Subcutaneous abdominal adipose tissue (tissue), 5 donors: Measurements from ENCODE around the gene HOXC12.

Experiments
- H3K27ac ChIP-seq: one replicate; pipeline ENCODE4 v1.7.0; 2013; ENCODE audit warnings: low read depth, mild to moderate bottlenecking, inconsistent platforms, low read length, moderate library complexity
- H3K27me3 ChIP-seq, 5 donors: one replicate each; pipeline ENCODE4 v1.7.0; 2013; ENCODE audit warnings: low read length in 5 of 5, inconsistent platforms in 1 of 5; ENCODE audit not compliant: control insufficient read depth in 5 of 5, insufficient read depth in 4 of 5
- H3K36me3 ChIP-seq, 5 donors: one replicate each; pipeline ENCODE4 v1.7.0; 2013; ENCODE audit warnings: low read length in 5 of 5; ENCODE audit not compliant: control insufficient read depth in 5 of 5, insufficient read depth in 5 of 5
- H3K4me1 ChIP-seq, 5 donors: one replicate each; pipeline ENCODE4 v1.7.0; 2013; ENCODE audit warnings: low read length in 5 of 5, mild to moderate bottlenecking in 3 of 5, moderate library complexity in 1 of 5; ENCODE audit not compliant: control insufficient read depth in 5 of 5, insufficient read depth in 5 of 5
- H3K4me3 ChIP-seq, 5 donors: one replicate each; pipeline ENCODE4 v1.7.0; 2013; ENCODE audit warnings: low read length in 5 of 5, low read depth in 1 of 5
- H3K9ac ChIP-seq, 5 donors: one replicate each; pipeline ENCODE4 v1.7.0; 2013; ENCODE audit warnings: low read length in 5 of 5, mild to moderate bottlenecking in 4 of 5, moderate library complexity in 3 of 5
- H3K9me3 ChIP-seq, 5 donors: one replicate each; pipeline ENCODE4 v1.7.0; 2013; ENCODE audit warnings: low read length in 5 of 5; ENCODE audit not compliant: control insufficient read depth in 5 of 5
- donor health status: healthy.
- donor health status: healthy.
- donor health status: healthy.
- donor health status: healthy.
- donor health status: healthy.

Gene HOXC12

GRCh38 chr12:53984901-53985691 lies 30.4 kb downstream of the HOXC12 start, which contains the start of gene HOXC10:
Gene HOXC10, plus strand, starts transcription at chr12:53985146. Its CDS starts 114 bp downstream, at chr12:53985260.
- Histone ChIP-seq H3K27me3 (peaks cover 0 to 65% (median 40%) of the 10 kb centered on the region in 5 donors), H3K9ac (peak within 1 kb of the TSS in 4 of 5 donors; percentile 56 to 79 (median 68)), H3K4me1 (peaks cover 7 to 57% (median 46%) of the 10 kb centered on the region in 5 donors), H3K9me3 (no peaks in the 10 kb centered on the region), H3K36me3 (no peaks in the 10 kb centered on the region), H3K27ac (peak within 1 kb of the TSS; percentile 78), H3K4me3 (peak within 1 kb of the TSS; percentile 57 to 74 (median 71))

GRCh38 chr12:53985692-53985993 lies 30.9 kb downstream of the HOXC12 start:
- H3K36me3 ChIP-seq = no peaks in the 10 kb centered on the region
- peak overlapping the region in 4 of 5 donors; percentile 56 to 79 (median 68) for H3K9ac ChIP-seq
- peak overlapping the region; percentile 78 for H3K27ac ChIP-seq
- H3K9me3 ChIP-seq = no peaks in the 10 kb centered on the region
- peak overlapping the region; percentile 57 to 74 (median 71) for H3K4me3 ChIP-seq
- peaks cover 7 to 61% (median 50%) of the 10 kb centered on the region in 5 donors for H3K4me1 ChIP-seq
- peaks cover 0 to 65% (median 42%) of the 10 kb centered on the region in 5 donors for H3K27me3 ChIP-seq

- Histone ChIP-seq H3K9me3 (no peaks in the 10 kb centered on the region), H3K27ac (peak overlapping the region; percentile 78), H3K4me3 (peak overlapping the region; percentile 62 to 76 (median 71)), H3K36me3 (no peaks in the 10 kb centered on the region), H3K9ac (peak overlapping the region in 3 of 5 donors; percentile 68 to 79 (median 69)), H3K27me3 (peaks cover 0 to 70% (median 43%) of the 10 kb centered on the region in 5 donors), H3K4me1 (peaks cover 7 to 66% (median 55%) of the 10 kb centered on the region in 5 donors)
These were observed 31.4 kb downstream of the HOXC12 start for GRCh38 chr12:53985994-53986685.

GRCh38 chr12:53986686-53987483 lies 32.2 kb downstream of the HOXC12 start:
- peak overlapping the region; percentile 78 for H3K27ac ChIP-seq
- H3K36me3 ChIP-seq = no peaks in the 10 kb centered on the region
- peak overlapping the region in 1 of 5 donors; percentile 47 for H3K9ac ChIP-seq
- H3K4me3 ChIP-seq = peak overlapping the region; percentile 62 to 76 (median 71)
- H3K27me3 ChIP-seq = peaks cover 0 to 70% (median 47%) of the 10 kb centered on the region in 5 donors
- peaks cover 7 to 73% (median 62%) of the 10 kb centered on the region in 5 donors for H3K4me1 ChIP-seq
- no peaks in the 10 kb centered on the region for H3K9me3 ChIP-seq

- no peaks in the 10 kb centered on the region for H3K9me3 ChIP-seq
- peaks cover 7 to 80% (median 70%) of the 10 kb centered on the region in 5 donors for H3K4me1 ChIP-seq
- no peaks in the 10 kb centered on the region for H3K36me3 ChIP-seq
- H3K27ac ChIP-seq = no peak overlapping the region
- peaks cover 0 to 70% (median 39%) of the 10 kb centered on the region in 5 donors for H3K27me3 ChIP-seq
- peak overlapping the region in 1 of 5 donors; percentile 1 for H3K9ac ChIP-seq
- no peak overlapping the region for H3K4me3 ChIP-seq
These were observed 33.1 kb downstream of the HOXC12 start for GRCh38 chr12:53987787-53988230.

GRCh38 chr12:53988541-53989226 lies 34.0 kb downstream of the HOXC12 start:
- Histone ChIP-seq H3K4me1 (peaks cover 7 to 83% (median 78%) of the 10 kb centered on the region in 5 donors), H3K4me3 (peak overlapping the region in 4 of 5 donors; percentile 39 to 66 (median 52)), H3K27me3 (peaks cover 0 to 70% (median 37%) of the 10 kb centered on the region in 5 donors), H3K36me3 (no peaks in the 10 kb centered on the region), H3K27ac (peak overlapping the region; percentile 46), H3K9me3 (no peaks in the 10 kb centered on the region), H3K9ac (peak overlapping the region in 1 of 5 donors; percentile 7)

GRCh38 chr12:53989227-53990113 lies 34.8 kb downstream of the HOXC12 start:
- peak overlapping the region in 3 of 5 donors; percentile 7 to 56 (median 28) for H3K9ac ChIP-seq
- H3K36me3 ChIP-seq = no peaks in the 10 kb centered on the region
- H3K4me3 ChIP-seq = peak overlapping the region; percentile 39 to 66 (median 48)
- H3K9me3 ChIP-seq = no peaks in the 10 kb centered on the region
- peaks cover 7 to 91% (median 82%) of the 10 kb centered on the region in 5 donors for H3K4me1 ChIP-seq
- H3K27me3 ChIP-seq = peaks cover 0 to 72% (median 35%) of the 10 kb centered on the region in 5 donors
- H3K27ac ChIP-seq = peak overlapping the region; percentile 46

GRCh38 chr12:53990311-53991076 lies 35.8 kb downstream of the HOXC12 start:
- Histone ChIP-seq H3K9ac (peak overlapping the region in 1 of 5 donors; percentile 56), H3K27ac (peak overlapping the region; percentile 54), H3K4me3 (peak overlapping the region in 3 of 5 donors; percentile 39 to 50 (median 45)), H3K9me3 (no peaks in the 10 kb centered on the region), H3K27me3 (peaks cover 0 to 72% (median 34%) of the 10 kb centered on the region in 5 donors), H3K4me1 (peaks cover 7 to 96% (median 88%) of the 10 kb centered on the region in 5 donors), H3K36me3 (no peaks in the 10 kb centered on the region)
